Measurements from ENCODE around the gene STIM1. TPM values are rescaled to one million over a fixed set of nuclear protein-coding genes. Genes with fewer than 3 reads are reported as not detected.

STIM1 gene
- total RNA-seq, 4 donors from 2014 or later: 50.1 to 112 (median 63.3) TPM

- intact Hi-C loops (cut with DNase I): no loop called here
- WGBS, 2 donors: 88 to 90% methylated on average over 2 of the region's 2 CpGs
- peaks cover 20 to 73% (median 31%) of the 10 kb centered on the region in 3 donors for H3K4me1 ChIP-seq
- H3K9me3 ChIP-seq: no peaks in the 10 kb centered on the region
- peaks cover 0 to 41% (median 0%) of the 10 kb centered on the region in 3 donors for H3K36me3 ChIP-seq
- no peaks in the 10 kb centered on the region for H3K27me3 ChIP-seq
- H3K27ac ChIP-seq: no peak overlapping the region
- TF ChIP-seq POLR2A (IDR thresholded peaks at IDR 0.05): no peak
- no peak for TF ChIP-seq CTCF (IDR thresholded peaks at IDR 0.05)
- H3K4me3 ChIP-seq: no peak overlapping the region
- DNase-seq: no peak
These were observed 77.2 kb downstream of the STIM1 start for GRCh38 chr11:3932698-3933097.

GRCh38 chr11:3933165-3933628 lies 77.7 kb downstream of the STIM1 start:
- no peaks in the 10 kb centered on the region for H3K9me3 ChIP-seq
- no peak overlapping the region for H3K4me3 ChIP-seq
- WGBS, 2 donors: 44 to 57% methylated on average over 1 of the region's 1 CpG
- peaks cover 20 to 73% (median 27%) of the 10 kb centered on the region in 3 donors for H3K4me1 ChIP-seq
- H3K36me3 ChIP-seq: peaks cover 0 to 41% (median 0%) of the 10 kb centered on the region in 3 donors
- intact Hi-C loops (cut with DNase I): no loop called here
- no peak for DNase-seq
- no peak for TF ChIP-seq POLR2A (IDR thresholded peaks at IDR 0.05)
- H3K27ac ChIP-seq: no peak overlapping the region
- H3K27me3 ChIP-seq: no peaks in the 10 kb centered on the region

GRCh38 chr11:3934658-3935057 lies 79.2 kb downstream of the STIM1 start:
- Histone ChIP-seq H3K36me3 (peaks cover 0 to 30% (median 0%) of the 10 kb centered on the region in 3 donors), H3K27ac (peak overlapping the region in 2 of 4 donors; percentile 16 to 49), H3K9me3 (no peaks in the 10 kb centered on the region), H3K4me1 (peaks cover 20 to 75% (median 23%) of the 10 kb centered on the region in 3 donors), H3K4me3 (no peak overlapping the region), H3K27me3 (no peaks in the 10 kb centered on the region)
- intact Hi-C loops (cut with DNase I): no loop called here
- TF ChIP-seq CTCF (IDR thresholded peaks at IDR 0.05) (no peak), POLR2A (IDR thresholded peaks at IDR 0.05) (no peak)
- DNase-seq: no peak
- WGBS, 2 donors: 63 to 64% methylated on average over 1 of the region's 1 CpG

GRCh38 chr11:3936517-3936916 lies 81.1 kb downstream of the STIM1 start:
- intact Hi-C loops (cut with DNase I): no loop called here
- Histone ChIP-seq H3K36me3 (peaks cover 0 to 12% (median 0%) of the 10 kb centered on the region in 3 donors), H3K27ac (no peak overlapping the region), H3K4me1 (peaks cover 21 to 84% (median 23%) of the 10 kb centered on the region in 3 donors), H3K9me3 (no peaks in the 10 kb centered on the region), H3K4me3 (no peak overlapping the region), H3K27me3 (no peaks in the 10 kb centered on the region)
- DNase-seq: no peak
- WGBS, 2 donors: 89 to 100% methylated on average over 1 of the region's 1 CpG
- TF ChIP-seq CTCF (IDR thresholded peaks at IDR 0.05) (no peak), POLR2A (IDR thresholded peaks at IDR 0.05) (no peak)

- intact Hi-C loops (cut with DNase I): no loop called here
- peaks cover 0 to 4% (median 0%) of the 10 kb centered on the region in 3 donors for H3K36me3 ChIP-seq
- no peak for TF ChIP-seq CTCF (IDR thresholded peaks at IDR 0.05)
- no peak for TF ChIP-seq POLR2A (IDR thresholded peaks at IDR 0.05)
- peaks cover 29 to 96% (median 48%) of the 10 kb centered on the region in 3 donors for H3K4me1 ChIP-seq
- no peaks in the 10 kb centered on the region for H3K27me3 ChIP-seq
- H3K9me3 ChIP-seq: no peaks in the 10 kb centered on the region
- H3K4me3 ChIP-seq: no peak overlapping the region
- no peak for DNase-seq
- peak overlapping the region in 3 of 4 donors; percentile 20 to 71 (median 56) for H3K27ac ChIP-seq
These were observed 83.7 kb downstream of the STIM1 start for GRCh38 chr11:3939211-3939610.
